ENCODE measurements around the gene CTU1.
A peak's percentile ranks its signal among the peaks of the same experiment; 100 is the strongest.

CTU1 gene

DNA sequence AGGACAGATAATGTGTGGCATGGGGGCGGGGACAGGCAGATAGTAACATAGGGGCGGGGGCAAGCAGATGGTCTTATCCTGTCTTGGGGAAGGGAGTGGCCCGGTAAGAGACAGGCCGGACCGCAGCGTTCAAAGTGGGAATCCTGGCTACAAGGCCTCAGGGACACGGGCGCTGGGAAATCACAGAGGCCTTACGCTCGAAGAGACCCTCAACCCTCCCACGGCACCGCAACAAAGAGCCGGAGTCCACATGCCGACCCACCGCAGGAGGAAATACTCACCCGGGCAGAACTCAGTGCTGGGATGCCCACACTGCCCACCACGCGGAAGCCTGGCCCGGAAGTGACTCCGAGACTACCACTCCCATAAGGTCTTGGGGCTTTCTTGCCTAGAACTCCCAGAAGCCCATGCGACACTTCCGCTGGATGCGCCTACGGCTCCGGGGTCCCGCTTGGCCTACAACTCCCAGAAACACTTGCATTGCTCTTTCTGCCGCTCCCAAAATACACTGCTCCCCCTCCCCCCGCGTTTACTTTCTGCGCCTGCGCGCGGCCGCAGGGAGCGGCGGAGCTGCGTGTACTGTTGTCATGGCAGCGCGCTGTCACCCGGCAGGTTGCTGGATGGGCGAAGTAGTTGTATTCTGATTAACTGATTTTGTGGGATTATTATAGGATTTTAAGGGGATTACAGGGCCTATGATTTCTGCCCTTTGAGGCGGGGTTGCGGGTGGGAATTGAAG is at the start of gene CTU1:
Gene CTU1, minus strand, starts transcription at position 344 of the 739 bp plus-strand sequence. CDS start 3,840 bp downstream, outside the sequence.
- DNase-seq: peak; percentile 98

DNA sequence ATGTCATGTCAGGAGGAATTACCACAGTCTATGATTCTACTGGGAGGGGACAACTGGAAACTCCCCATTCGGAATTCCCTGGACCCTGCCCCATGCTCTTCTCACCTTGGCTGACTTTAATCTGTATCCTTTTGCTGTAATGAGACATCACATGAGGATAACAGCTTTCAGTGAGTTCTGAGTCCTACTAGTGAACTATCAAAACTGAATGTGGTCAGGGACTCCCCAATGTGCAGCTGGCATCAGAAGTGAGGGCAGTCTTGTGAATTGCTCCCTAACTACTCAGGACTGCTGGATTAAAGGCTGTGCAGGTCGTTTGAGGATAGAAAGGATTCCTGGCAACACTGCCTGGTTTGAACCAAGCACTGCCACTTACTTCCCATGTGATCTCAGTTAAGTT is 49.1 kb upstream of the CTU1 start:
- DNase-seq: peak; percentile 48

DNA sequence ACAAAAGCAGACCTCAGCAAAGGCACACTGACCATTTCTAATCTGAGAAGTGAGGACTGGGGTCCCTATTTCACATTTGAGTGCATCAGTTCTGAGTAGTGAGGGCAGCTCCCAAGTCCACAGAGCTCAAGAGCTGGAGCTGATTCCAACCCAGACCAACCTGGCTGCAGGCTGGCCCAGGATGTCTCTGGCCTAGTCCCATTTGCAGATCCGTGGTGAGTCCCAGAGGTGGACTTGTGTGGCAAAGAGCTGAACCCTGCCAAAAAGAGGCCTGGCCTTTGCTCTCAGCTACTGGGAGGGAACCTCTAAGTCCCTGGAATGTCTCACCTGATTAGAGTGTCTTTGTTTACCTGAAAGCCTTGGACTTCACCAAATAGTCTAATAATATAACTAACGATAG is 48.5 kb upstream of the CTU1 start:
- DNase-seq: peak; percentile 51

DNA sequence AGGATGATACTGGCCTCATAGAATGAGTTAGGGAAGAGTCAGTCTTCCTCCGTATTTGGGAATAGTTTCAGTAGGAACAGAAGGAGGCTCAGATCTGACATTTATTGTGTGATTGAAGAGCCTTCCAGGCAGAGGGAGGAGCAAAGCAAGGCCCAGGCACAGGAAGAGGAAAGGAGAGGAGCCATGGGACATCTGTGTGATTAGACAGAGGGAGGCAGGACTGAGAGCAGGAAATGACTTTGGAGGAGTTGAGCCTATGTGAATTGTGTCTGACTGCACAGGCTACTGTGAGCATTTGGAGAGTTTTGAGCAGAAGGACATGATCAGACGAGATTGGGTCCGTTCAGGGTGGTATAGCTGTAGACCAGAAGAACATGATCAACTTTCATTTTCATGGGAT is 42.4 kb upstream of the CTU1 start:
- peak; percentile 21 for DNase-seq

DNA sequence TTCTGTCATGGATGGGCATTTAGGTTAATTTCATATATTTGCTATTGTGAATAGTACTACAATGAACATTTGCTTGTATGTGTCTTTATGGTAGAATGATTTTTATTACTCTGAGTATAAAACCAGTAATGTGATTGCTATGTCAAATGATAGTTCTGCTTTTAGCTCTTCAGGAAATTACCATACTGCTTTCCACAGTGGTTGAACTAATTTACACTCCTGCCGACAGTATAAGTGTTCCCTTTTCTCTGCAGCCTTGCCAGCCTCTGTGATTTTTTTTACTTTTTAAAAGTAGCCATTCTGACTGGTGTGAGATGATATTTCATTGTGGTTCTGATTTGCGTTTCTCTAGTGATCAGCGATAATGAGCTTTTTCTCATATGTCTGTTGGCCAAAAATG is 40.4 kb upstream of the CTU1 start:
- no peak for DNase-seq

DNA sequence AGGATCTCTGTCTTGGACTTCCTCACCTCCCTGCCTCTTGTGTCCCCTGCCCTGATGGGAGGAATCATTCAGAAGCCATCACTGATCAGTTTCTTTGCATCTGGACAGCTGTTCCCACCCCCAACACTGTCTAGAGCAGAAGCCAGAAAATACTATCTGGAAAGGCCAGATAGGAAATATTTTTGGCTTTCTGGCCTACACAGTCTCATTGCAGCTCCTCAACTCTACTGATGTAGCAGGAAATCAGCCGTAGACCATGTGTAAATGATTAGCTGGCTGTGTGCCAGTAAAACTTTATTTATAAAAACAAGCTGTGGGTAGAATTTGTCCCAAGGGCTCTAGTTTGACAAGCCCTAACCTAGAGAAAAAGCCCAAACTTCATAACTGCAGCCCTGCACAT is 39.5 kb upstream of the CTU1 start:
- DNase-seq: peak; percentile 11

DNA sequence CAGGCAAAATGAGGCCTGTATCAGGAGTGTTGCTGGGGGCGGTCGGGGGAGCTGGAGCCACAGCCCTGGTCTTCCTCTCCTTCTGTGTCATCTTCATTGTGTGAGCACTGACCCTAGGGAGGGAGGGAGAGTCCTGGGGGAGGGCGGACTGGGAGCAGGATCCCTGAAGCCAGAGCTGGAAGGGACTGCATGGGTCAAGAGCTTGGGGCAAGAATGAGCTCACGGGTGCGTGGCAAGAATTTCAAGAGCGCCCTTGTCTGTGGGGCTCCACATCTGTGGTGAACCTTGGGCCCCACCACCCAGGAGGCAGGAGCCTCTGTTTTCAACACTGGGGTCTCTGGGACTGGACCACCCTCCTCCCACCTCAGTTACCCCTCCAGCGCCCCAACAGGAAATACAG is 38.5 kb upstream of the CTU1 start:
- peak; percentile 28 for DNase-seq

DNA sequence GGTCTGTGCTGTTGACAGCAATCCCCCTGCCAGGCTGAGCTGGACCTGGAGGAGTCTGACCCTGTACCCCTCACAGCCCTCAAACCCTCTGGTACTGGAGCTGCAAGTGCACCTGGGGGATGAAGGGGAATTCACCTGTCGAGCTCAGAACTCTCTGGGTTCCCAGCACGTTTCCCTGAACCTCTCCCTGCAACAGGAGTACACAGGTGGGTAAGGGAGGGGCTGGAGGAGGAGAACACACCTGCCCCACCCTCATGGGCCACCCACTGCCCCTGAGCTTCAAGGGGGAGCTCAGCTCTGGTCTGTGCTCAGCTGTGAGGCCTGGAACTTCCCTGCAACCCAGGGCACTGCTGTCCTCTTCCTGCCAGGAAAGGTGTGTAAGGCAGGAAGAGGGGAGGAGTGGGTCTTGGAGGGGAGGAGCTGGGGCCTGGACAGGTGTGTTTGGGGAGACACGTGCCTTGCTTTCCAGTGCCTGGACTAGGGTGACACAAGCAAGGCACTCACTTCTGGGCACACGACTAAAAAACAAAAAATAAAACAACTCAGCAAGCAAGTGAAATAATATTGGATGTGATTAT is 37.8 kb upstream of the CTU1 start:
- DNase-seq: peak; percentile 48

DNA sequence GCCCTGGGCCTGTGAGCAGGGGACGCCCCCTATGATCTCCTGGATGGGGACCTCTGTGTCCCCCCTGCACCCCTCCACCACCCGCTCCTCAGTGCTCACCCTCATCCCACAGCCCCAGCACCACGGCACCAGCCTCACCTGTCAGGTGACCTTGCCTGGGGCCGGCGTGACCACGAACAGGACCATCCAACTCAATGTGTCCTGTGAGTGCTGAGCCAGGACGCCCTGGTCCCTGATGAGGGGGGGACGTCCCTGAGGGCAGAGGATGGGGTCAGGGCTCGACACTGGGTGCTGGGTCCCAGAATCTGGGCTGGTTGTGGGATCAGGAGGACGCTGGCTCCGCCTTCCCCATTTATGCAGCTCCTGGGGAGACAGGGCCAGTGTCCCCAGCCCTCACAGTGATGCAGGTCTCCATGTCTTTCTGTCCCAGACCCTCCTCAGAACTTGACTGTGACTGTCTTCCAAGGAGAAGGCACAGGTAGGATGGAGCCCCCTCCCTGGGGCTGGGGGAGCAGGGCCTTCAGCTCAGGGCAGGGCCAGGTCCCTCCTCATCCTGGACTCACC is 36.4 kb upstream of the CTU1 start:
- peak; percentile 49 for DNase-seq

DNA sequence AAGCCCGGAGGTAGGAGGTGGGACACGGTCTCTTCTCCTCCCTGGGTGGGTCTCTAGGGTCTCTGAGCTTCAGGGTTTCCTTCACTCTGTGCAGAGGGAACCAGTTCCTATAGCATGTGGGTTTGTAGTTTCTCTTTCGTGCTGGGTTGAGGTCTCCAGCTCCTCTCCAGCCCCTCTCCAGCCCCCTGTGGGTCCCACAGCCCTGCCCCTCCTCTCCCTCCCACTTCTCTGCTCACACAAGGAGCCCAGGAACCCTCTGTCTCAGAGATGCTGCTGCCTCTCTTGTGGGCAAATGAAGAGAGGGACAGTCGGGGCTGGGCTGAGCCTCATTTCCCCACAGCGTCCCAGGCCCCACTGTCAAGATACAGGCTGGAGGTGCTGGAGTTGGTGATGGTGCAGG is 35.3 kb upstream of the CTU1 start:
- peak; percentile 38 for DNase-seq

DNA sequence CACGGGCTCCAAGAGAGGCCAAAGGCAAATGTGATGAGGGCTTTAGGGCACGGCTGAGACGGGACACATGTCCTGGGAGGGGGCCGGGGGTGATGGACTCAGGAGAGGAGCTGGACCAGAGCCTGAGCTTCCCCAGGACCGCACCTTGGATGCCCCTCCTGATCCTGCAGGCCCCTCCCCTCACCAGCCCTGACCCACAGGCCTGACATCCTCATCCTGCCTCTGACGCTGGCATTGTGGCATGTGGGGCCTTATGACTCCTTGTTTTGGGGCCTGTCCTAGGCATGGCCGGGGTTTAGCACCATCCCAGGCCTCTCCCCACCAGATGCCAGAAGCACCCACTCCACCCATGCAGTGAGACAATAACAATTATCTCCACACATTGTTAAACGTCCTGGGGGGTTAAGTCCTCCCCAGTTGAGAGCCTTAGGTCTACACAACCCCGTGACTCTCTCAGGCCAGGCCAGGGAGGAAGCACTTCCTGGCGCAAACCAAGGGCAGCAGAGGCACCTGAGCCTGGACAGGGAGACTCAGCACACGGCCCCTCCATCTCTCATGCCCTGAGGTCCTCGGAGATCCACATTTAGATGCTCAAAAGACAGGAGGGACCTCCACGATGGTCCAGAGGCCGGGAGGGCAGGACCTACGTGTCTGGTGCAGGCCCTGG is 34.7 kb upstream of the CTU1 start:
- peak; percentile 35 for DNase-seq

DNA sequence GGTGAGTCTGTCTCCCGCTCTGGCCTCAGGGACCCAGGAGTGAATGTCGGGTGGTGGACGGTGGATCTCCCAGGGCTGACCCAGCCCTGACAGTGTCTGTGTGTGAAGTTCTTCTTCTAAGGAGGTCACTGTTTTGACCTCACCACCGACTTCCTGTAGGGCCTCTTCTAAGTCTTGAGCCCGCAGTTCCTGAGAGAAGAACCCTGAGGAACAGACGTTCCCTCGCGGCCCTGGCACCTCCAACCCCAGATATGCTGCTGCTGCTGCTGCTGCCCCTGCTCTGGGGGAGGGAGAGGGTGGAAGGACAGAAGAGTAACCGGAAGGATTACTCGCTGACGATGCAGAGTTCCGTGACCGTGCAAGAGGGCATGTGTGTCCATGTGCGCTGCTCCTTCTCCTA is 33.9 kb upstream of the CTU1 start, which contains the start of gene SIGLEC7:
Gene SIGLEC7, plus strand, starts transcription at position 183 of the 400 bp plus-strand sequence. Its CDS starts 69 bp downstream, at position 252.
- peak; percentile 54 for DNase-seq

DNA sequence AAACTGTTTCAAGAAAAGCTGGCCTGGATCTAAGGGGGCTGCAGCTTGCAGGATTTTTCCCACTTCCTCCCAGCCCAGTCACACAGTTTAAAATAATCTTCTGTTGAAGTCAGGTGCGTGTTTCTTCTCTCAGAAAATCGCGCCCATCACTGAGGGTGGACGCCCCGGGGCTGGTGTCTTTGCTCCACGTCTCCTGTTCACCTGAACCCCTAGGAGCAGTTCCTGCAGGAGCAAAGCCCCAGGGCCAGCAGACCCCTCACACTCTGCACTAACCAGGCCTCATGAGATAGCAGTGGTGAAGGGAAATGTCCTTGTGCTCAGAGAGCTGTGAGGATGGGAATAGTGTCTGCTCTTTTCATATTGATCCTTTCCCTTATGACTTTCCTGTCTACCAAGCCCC is 33.0 kb upstream of the CTU1 start:
- peak; percentile 49 for DNase-seq

DNA sequence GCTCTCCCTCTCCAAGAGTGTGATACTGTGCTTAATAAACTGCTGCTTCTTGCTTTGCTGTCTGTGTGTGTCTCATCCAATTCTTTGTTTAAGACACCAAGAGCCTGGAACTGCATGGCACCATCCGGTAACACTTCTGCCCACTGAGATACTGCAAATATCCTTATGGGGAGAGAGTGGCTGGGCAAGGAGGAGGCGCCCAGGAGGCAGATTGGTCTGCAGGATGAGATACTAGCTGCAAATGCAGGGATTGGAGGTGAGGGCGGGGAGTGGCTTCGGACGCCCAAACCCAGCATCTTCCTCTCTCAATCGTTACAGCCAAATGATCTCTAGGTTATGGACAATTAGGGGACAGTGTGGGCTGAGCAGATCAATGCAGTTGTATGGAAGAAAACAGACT is 32.2 kb upstream of the CTU1 start:
- DNase-seq: peak; percentile 33

DNA sequence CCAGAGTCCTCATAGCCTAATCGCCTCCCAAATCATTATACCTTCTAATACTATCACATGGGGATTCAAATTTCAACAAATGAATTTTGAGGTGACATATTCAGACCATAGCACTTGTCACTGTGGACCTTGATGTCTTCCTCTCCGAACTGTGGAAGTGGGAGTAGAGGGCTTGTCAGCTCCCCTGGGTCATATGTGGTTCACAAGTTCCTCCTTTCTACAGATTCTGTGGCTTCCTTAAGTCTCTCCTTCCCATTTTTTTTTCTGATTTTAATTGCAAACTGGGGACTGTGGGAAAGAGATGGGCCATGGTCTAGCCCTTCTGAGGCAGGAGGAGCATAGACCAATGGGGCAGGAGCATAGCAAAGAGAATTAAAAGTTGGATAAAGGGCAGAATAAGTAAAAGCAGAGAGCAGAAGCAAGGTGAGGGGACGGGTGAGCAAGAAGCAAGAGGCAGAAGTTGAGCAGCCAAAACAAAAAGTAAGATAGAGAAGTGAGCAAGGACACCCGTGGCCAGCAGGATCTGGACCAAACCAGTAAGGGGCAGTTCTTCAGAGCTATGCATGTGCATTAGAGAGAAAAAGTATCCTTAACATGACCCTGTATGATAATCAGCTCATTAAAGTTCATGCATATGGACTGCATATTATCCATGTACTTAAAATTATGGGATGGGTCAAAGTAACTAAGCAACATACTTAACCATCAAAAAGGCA is 31.2 kb upstream of the CTU1 start:
- peak; percentile 15 for DNase-seq

DNA sequence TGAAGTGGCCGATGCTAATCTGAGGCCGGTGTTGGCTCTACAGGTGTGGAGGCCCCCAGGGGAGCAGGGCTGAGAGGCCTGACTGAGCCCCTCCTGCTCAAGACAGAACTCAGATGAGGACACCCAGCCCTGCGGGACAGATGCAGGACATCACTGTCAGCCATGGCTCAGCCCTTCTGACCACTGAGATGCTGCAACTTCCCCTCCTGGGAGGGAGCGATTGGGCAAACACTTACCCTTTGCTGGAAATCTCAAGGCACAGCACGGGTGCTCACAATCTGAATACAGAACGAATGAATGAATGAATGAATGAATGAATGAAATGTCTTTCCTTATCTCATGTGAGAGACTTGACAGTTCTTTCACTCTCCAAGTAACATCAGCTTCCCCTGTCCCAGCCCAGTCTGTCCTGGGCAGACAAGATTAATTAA is 30.4 kb upstream of the CTU1 start:
- peak; percentile 38 for DNase-seq

DNA sequence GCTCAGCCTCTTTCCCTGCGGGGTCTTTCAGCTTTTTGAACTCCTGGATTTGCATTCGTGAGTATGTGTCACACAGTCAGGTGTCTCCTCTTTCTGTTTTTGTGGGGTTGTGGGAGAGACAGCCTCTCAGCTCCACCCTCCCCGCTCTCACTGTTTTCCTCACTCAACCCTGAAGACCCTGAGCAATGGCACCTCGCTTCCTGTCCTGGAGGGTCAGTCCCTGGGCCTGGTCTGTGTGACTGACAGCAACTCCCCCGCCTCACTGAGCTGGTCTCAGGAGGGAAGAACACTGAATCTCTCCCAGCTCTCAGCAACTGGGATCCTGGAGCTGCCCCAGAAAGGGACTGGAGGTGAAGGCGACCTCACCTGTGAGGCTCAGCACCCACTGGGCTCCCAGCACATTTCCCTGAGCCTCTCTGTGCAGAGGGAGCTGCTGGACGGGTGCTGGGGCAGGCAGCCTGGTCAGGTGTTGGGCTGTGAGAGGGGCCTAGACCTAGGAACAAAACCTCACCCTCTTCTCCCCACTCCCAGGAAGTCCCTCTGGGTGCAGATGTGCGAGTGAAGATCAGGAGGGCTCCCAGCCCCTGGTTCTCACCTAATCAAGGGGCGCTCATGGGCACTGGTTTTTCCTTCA is 29.7 kb upstream of the CTU1 start:
- DNase-seq: no peak

DNA sequence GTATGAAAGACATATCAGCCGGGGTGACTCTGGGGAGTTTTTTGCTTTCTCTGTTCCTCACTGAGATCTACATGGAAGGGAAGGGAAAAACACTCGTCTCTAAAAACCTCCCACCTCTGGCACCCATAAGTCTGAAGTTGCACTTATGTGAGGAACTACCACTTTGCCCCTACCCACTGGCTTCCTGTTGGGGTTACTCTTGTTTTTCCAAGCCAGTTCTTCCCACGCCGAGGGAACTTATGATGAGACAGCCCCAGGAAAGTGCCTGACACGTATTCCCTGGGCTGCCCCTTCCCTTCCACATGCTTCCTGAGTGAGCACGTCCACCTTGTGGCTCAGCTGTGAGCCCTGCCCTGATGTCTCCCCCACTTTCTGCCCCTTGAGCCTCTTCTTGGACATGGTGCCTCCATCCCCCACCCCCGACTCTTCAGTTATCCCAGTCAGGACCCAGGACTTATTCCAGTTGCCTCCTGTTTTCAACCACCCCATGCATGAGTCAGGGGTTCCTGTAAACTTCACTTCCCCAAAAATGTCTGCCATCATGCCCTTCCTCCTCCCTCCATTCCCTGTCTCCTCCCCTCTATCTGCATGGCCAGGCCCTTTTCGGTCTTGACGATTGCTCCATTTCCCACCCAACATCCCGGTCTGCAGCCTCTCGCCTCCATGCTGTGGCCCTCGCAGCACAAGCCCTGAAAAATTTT is 28.8 kb upstream of the CTU1 start:
- DNase-seq: peak; percentile 54

DNA sequence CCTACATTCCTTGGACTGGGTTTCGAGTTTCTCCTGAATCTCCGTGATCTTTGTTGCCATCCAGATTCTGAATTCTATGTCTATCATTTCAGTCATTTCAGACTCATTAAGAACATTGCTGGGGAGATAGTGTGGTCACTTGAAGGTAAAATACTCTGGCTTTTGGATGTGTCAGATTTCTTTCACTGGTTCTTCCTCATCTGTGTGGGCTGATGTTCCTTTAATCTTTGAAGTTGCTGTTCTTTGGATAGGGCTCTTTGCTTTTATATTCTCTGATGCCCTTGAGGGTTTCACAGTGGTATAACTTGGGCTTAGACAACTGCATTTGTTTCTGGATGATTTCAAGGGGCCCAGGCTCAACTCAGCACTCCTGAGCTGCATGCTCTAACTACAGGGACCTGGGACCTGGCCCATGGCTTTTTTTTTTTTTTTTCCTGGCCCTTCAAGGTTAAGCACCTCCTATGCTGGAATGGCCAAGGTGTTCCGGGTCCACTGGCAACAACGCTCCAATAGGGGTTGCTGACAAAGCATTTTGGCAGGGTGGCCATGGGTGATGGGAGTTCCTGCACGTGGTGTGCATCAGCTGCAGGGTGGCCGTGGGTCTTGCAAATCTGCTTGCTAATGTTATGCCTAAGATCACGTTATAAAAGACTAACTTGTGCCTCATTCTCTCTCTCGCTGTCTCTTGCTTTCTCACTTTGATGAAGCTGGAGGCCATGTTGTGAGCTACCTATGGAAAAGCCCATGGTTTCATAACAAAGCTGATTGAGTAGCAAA is 28.0 kb upstream of the CTU1 start:
- peak; percentile 17 for DNase-seq

DNA sequence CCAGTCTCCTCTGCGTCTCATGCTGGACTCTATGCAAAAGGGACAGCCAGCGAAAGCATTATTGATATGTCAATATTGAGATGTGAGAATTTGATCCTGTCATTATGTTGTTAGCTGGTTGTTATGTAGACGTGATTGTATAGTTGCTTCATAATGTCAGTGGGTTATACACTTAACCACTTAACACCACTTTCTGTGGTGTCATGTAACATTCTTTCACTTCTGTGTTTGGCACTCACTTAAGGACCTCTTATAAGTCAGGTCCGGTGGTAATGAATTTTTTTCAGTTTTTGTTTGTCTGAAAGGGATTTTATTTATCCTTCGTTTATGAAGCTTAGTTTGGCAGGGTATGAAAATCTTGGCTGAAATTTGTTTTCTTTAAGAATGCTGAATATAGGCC is 26.8 kb upstream of the CTU1 start:
- DNase-seq: no peak
